ENCODE data around the gene EPHA7. TPM values are rescaled to one million over a fixed set of nuclear protein-coding genes. Genes with fewer than 3 reads are reported as not detected.

EPHA7 gene
- total RNA-seq, 1 donor from 2014 or later: 0.88 TPM

GRCh38 chr6:93307505-93308409 lies 111.6 kb downstream of the EPHA7 start:
- no peak overlapping the region for H3K4me3 ChIP-seq (ENCODE audit: low read depth, low read length)
- no peaks in the 10 kb centered on the region for H3K36me3 ChIP-seq (ENCODE audit: control insufficient read depth, insufficient read depth, low read length)
- H3K27me3 ChIP-seq (ENCODE audit: control insufficient read depth, insufficient read depth, low read length): no peaks in the 10 kb centered on the region
- no peak for DNase-seq (ENCODE audit: low read depth)
- no peak for TF ChIP-seq CTCF (IDR thresholded peaks at IDR 0.05; ENCODE audit: insufficient read depth, low read length, poor library complexity, severe bottlenecking)

GRCh38 chr6:93305088-93305487 lies 114.3 kb downstream of the EPHA7 start:
- H3K27me3 ChIP-seq (ENCODE audit: control insufficient read depth, insufficient read depth, low read length): no peaks in the 10 kb centered on the region
- DNase-seq (ENCODE audit: low read depth): no peak
- no peak for TF ChIP-seq CTCF (IDR thresholded peaks at IDR 0.05; ENCODE audit: insufficient read depth, low read length, poor library complexity, severe bottlenecking)
- H3K4me3 ChIP-seq (ENCODE audit: low read depth, low read length): no peak overlapping the region
- no peaks in the 10 kb centered on the region for H3K36me3 ChIP-seq (ENCODE audit: control insufficient read depth, insufficient read depth, low read length)

- DNase-seq (ENCODE audit: low read depth): no peak
- Histone ChIP-seq H3K27me3 (ENCODE audit: control insufficient read depth, insufficient read depth, low read length) (no peaks in the 10 kb centered on the region), H3K36me3 (ENCODE audit: control insufficient read depth, insufficient read depth, low read length) (no peaks in the 10 kb centered on the region), H3K4me3 (ENCODE audit: low read depth, low read length) (no peak overlapping the region)
- no peak for TF ChIP-seq CTCF (IDR thresholded peaks at IDR 0.05; ENCODE audit: insufficient read depth, low read length, poor library complexity, severe bottlenecking)
Measured at GRCh38 chr6:93304505-93304904, 114.9 kb downstream of the EPHA7 start.

- Histone ChIP-seq H3K27me3 (ENCODE audit: control insufficient read depth, insufficient read depth, low read length) (no peaks in the 10 kb centered on the region), H3K36me3 (ENCODE audit: control insufficient read depth, insufficient read depth, low read length) (no peaks in the 10 kb centered on the region), H3K4me3 (ENCODE audit: low read depth, low read length) (no peak overlapping the region)
- DNase-seq (ENCODE audit: low read depth): no peak
- no peak for TF ChIP-seq CTCF (IDR thresholded peaks at IDR 0.05; ENCODE audit: insufficient read depth, low read length, poor library complexity, severe bottlenecking)
Measured at GRCh38 chr6:93300661-93301060, 118.7 kb downstream of the EPHA7 start.

- H3K36me3 ChIP-seq (ENCODE audit: control insufficient read depth, insufficient read depth, low read length): no peaks in the 10 kb centered on the region
- H3K4me3 ChIP-seq (ENCODE audit: low read depth, low read length): no peak overlapping the region
- TF ChIP-seq CTCF (IDR thresholded peaks at IDR 0.05; ENCODE audit: insufficient read depth, low read length, poor library complexity, severe bottlenecking): no peak
- H3K27me3 ChIP-seq (ENCODE audit: control insufficient read depth, insufficient read depth, low read length): no peaks in the 10 kb centered on the region
- DNase-seq (ENCODE audit: low read depth): no peak
Measured at GRCh38 chr6:93299622-93300021, 119.7 kb downstream of the EPHA7 start.

- Histone ChIP-seq H3K27me3 (ENCODE audit: control insufficient read depth, insufficient read depth, low read length) (no peaks in the 10 kb centered on the region), H3K4me3 (ENCODE audit: low read depth, low read length) (no peak overlapping the region), H3K36me3 (ENCODE audit: control insufficient read depth, insufficient read depth, low read length) (no peaks in the 10 kb centered on the region)
- DNase-seq (ENCODE audit: low read depth): no peak
- no peak for TF ChIP-seq CTCF (IDR thresholded peaks at IDR 0.05; ENCODE audit: insufficient read depth, low read length, poor library complexity, severe bottlenecking)
Measured at GRCh38 chr6:93295631-93296030, 123.7 kb downstream of the EPHA7 start.

Data from kidney epithelial cell (primary cell).